Endothelial cell of umbilical vein (primary cell): ENCODE measurements around the gene RNF217. TPM values are rescaled to one million over a fixed set of nuclear protein-coding genes. Genes with fewer than 3 reads are reported as not detected.

Source experiments
- BruUV-seq: library from RNA; stranded (reverse); fragments of 400-500 nt; replicated peaks from 2 replicates; lab custom pipeline; 2021; lab: Mats Ljungman, UMichigan
- CTCF ChIA-PET: fragments of 300-600, 350-600 bp; sonication (Branson Sonifier 250); formaldehyde crosslinking; loops from one replicate; lab custom pipeline; 2021; ENCODE audit warnings: antibody characterized with exemption, inconsistent platforms; lab: Charles Lee
- POLR2A ChIA-PET: fragments of 300-600, 350-600 bp; sonication (Branson Sonifier 250); formaldehyde crosslinking; loops from one replicate; lab custom pipeline; 2021; ENCODE audit warnings: antibody characterized with exemption, inconsistent platforms; lab: Charles Lee
- DNase-seq: peaks from one replicate; pipeline ENCODE4 v3.0.0-alpha.2; 2011; ENCODE audit warnings: low read depth, low spot score
- FAIRE-seq: peaks from 2 replicates; lab custom pipeline; 2011; peaks lifted over from hg19 to GRCh38; lab: Jason Lieb, UNC
- H2AFZ ChIP-seq: 2 replicates; pipeline ENCODE4 v1.6.0; 2012; ENCODE audit warnings: low read depth, low read length, control low read depth, inconsistent platforms
- H3K27ac ChIP-seq: 2 replicates; pipeline ENCODE4 v1.5.1; 2011; ENCODE audit warnings: low read depth, mild to moderate bottlenecking, control low read depth, low read length, moderate library complexity; ENCODE audit not compliant: insufficient read depth
- H3K27me3 ChIP-seq, 2 experiments: 2 replicates each; pipeline versions ENCODE4 v1.6.0 to v1.6.1; 2011; ENCODE audit warnings: low read length in 2 of 2, mixed read lengths in 1 of 2; ENCODE audit not compliant: control insufficient read depth in 2 of 2, insufficient read depth in 2 of 2
- H3K36me3 ChIP-seq, 2 experiments: 2 replicates in 1 of 2; 3 replicates in 1 of 2; pipeline ENCODE4 v1.5.1; 2011; ENCODE audit warnings: low read length in 2 of 2, mild to moderate bottlenecking in 1 of 2, moderate library complexity in 1 of 2; ENCODE audit not compliant: control insufficient read depth in 2 of 2, insufficient read depth in 2 of 2; ENCODE audit errors: extremely low read depth in 1 of 2
- H3K4me1 ChIP-seq: 3 replicates; pipeline ENCODE4 v1.5.1; 2011; ENCODE audit warnings: mild to moderate bottlenecking, low read length; ENCODE audit not compliant: control insufficient read depth, insufficient read depth; ENCODE audit errors: extremely low read depth
- H3K4me2 ChIP-seq: 2 replicates; pipeline ENCODE4 v1.6.1; 2011; ENCODE audit warnings: low read length, control low read depth, mixed read lengths; ENCODE audit not compliant: insufficient read depth
- H3K4me3 ChIP-seq, 3 experiments: fragments of 200-600 bp in 1 of 3; sonication (generic), shearing (Covaris generic) in 1 of 3; replicated peaks in 1 of 3; 2 replicates each; pipeline ENCODE4 v1.5.1; 2011 to 2016; ENCODE audit warnings: control low read depth in 3 of 3, low read length in 3 of 3, mild to moderate bottlenecking in 2 of 3, inconsistent platforms in 1 of 3, low read depth in 1 of 3, moderate library complexity in 1 of 3; ENCODE audit not compliant: insufficient read depth in 1 of 3
- H3K79me2 ChIP-seq: 2 replicates; pipeline ENCODE4 v1.6.0; 2012; ENCODE audit warnings: low read length, inconsistent platforms; ENCODE audit not compliant: control insufficient read depth, insufficient read depth
- H3K9ac ChIP-seq: replicated peaks from 2 replicates; pipeline ENCODE3; 2011; ENCODE audit warnings: low read length, control low read depth; ENCODE audit not compliant: insufficient read depth; ENCODE audit errors: extremely low read depth
- H3K9me1 ChIP-seq: replicated peaks from 3 replicates; pipeline ENCODE4 v1.6.0; 2011; ENCODE audit warnings: mild to moderate bottlenecking, low read length; ENCODE audit not compliant: control insufficient read depth, insufficient read depth; ENCODE audit errors: extremely low read depth
- H3K9me3 ChIP-seq: replicated peaks from 2 replicates; pipeline ENCODE4 v1.5.1; 2012; ENCODE audit warnings: low read length, inconsistent platforms; ENCODE audit not compliant: control insufficient read depth, insufficient read depth
- H4K20me1 ChIP-seq: replicated peaks from 2 replicates; pipeline ENCODE3; 2011; ENCODE audit warnings: mild to moderate bottlenecking, low read length; ENCODE audit not compliant: control insufficient read depth, insufficient read depth; ENCODE audit errors: extremely low read depth
- EZH2 ChIP-seq: IDR thresholded peaks from 2 replicates; pipeline ENCODE4 v1.6.1; 2012; ENCODE audit warnings: borderline replicate concordance, low read depth, mild to moderate bottlenecking, moderate library complexity, low read length, inconsistent platforms; ENCODE audit not compliant: severe bottlenecking
- FOS ChIP-seq: IDR thresholded peaks from 2 replicates; pipeline ENCODE4 v1.6.1; 2011; ENCODE audit warnings: mild to moderate bottlenecking, low read length, moderate library complexity, borderline replicate concordance; ENCODE audit not compliant: insufficient read depth
- GATA2 ChIP-seq: IDR thresholded peaks from 2 replicates; pipeline ENCODE4 v1.7.0; 2011; ENCODE audit warnings: low read depth, mild to moderate bottlenecking, moderate library complexity, mixed read lengths, low read length; ENCODE audit not compliant: insufficient read length, insufficient read depth
- JUN ChIP-seq: IDR thresholded peaks from 2 replicates; pipeline ENCODE4 v1.6.1; 2011; ENCODE audit warnings: borderline replicate concordance, low read depth; ENCODE audit not compliant: insufficient read length, insufficient read depth
- MYC ChIP-seq: IDR thresholded peaks from one replicate; pipeline ENCODE4 v1.6.1; 2011; ENCODE audit warnings: mild to moderate bottlenecking, low read depth, low read length
- POLR2A ChIP-seq: IDR thresholded peaks from 2 replicates; pipeline ENCODE4 v1.6.1; 2012; ENCODE audit warnings: low read depth, mild to moderate bottlenecking, control low read depth, low read length
- POLR2AphosphoS5 ChIP-seq: IDR thresholded peaks from 2 replicates; pipeline ENCODE4 v1.6.1; 2012; ENCODE audit warnings: low read depth, mild to moderate bottlenecking, control low read depth, low read length, moderate library complexity; ENCODE audit not compliant: insufficient read depth
- dilution Hi-C: fragments of 300-500 bp; cut with MboI; formaldehyde crosslinking; loops from one replicate; pipeline ENCODE4 v1.15.0; 2019; ENCODE audit warnings: low sequenced_read_pairs; ENCODE audit not compliant: extremely low pct_ligation_motif_present
- intact Hi-C: fragments of 100-400 bp; cut with micrococcal nuclease; formaldehyde crosslinking; loops from one replicate; pipeline ENCODE4 v1.10.0; 2022
- polyA plus RNA-seq, 4 experiments: library from polyadenylated mRNA; depleted of rRNA in 3 of 4; stranded (reverse) in 3 of 4; unstranded in 1 of 4; fragments of >200 nt; gene quantifications; 2 replicates each; pipeline versions ENCODE4 v1.2.1 to v1.2.3, GENCODE V29; 2011 to 2012; ENCODE audit warnings: missing spikeins in 1 of 4
- total RNA-seq: library from RNA; stranded (reverse); gene quantifications from 2 replicates; pipeline ENCODE4 v1.2.3, GENCODE V29; 2021
- TF ChIP-seq, protein P1 (sequence below): IDR thresholded peaks from 2 replicates; pipeline ENCODE4 v1.6.1; 2011; ENCODE audit not compliant: insufficient read depth, insufficient read length
- TF ChIP-seq, protein P2 (sequence below), 2 donors: IDR thresholded peaks; 1 replicate in 1 of 2; 2 replicates in 1 of 2; pipeline ENCODE4 v1.5.1; 2011; ENCODE audit warnings: low read length in 2 of 2, mild to moderate bottlenecking in 2 of 2, moderate library complexity in 2 of 2, control low read depth in 1 of 2, inconsistent platforms in 1 of 2, low read depth in 1 of 2; ENCODE audit not compliant: insufficient read depth in 1 of 2; ENCODE audit errors: extremely low read depth in 1 of 2

RNF217 gene
- total and polyA plus RNA-seq, 2 donors (not counting 3 experiments of a cell fraction or from before 2014, with no cell fraction given) = 8.8 to 32.5 TPM

DNA sequence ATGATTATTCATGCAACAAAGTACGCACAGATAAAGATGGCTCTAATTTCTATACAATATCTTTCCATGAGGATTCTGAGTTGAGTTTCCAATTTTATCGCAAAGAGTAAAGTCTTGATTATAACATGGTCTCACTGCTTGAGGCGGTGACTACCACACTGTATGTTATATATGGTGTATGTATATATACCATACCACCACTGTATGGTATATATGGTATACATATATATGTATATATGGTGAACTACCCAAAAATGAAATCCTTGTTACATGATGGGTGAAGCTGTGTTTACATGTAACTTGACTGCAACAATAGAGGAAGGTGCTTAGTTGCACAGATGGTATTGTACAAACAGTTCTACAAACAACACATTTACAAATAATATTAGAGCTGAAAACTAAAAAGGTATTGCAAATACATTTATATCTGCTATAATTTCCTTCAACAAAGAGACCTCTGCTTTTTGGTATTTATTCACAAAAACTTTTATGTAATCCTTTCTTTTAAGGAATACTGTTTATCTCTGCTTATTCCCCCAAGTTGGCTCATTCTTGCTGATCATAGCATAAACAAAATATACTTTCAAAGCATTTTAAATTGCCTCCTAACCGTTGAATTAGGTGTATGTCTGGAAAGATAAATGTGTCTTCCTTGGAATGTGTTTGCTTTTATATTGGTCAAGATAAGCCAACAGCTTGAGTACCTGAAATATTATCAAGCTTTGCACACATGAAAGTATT, 113.7 kb downstream of the RNF217 start:
- Histone ChIP-seq H3K4me1 (no peaks in the 10 kb centered on the region), H3K9ac (no peak overlapping the region), H3K9me3 (no peaks in the 10 kb centered on the region), H4K20me1 (no peaks in the 10 kb centered on the region), H3K27me3 (no peaks in the 10 kb centered on the region), H3K36me3 (peaks cover 2 to 5% of the 10 kb centered on the region in 2 experiments), H3K79me2 (no peaks in the 10 kb centered on the region), H3K9me1 (no peaks in the 10 kb centered on the region), H2AFZ (no peak overlapping the region), H3K4me3 (no peak overlapping the region), H3K4me2 (no peak overlapping the region), H3K27ac (no peak overlapping the region)
- dilution Hi-C loops = no loop called here
- ChIA-PET POLR2A (no interaction called here), CTCF (interaction anchor here (0.9 kb wide), 1 partner anchor 12 kb away, joined by 3 read pairs; no protein-coding TSS in a partner anchor)
- no peak for TF ChIP-seq EZH2
- no peak for TF ChIP-seq POLR2AphosphoS5
- TF ChIP-seq FOS = no peak
- TF ChIP-seq GATA2 = no peak
- no peak for TF ChIP-seq MYC
- TF ChIP-seq, protein P1, sequence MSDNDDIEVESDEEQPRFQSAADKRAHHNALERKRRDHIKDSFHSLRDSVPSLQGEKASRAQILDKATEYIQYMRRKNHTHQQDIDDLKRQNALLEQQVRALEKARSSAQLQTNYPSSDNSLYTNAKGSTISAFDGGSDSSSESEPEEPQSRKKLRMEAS = no peak
- TF ChIP-seq, protein P2, sequence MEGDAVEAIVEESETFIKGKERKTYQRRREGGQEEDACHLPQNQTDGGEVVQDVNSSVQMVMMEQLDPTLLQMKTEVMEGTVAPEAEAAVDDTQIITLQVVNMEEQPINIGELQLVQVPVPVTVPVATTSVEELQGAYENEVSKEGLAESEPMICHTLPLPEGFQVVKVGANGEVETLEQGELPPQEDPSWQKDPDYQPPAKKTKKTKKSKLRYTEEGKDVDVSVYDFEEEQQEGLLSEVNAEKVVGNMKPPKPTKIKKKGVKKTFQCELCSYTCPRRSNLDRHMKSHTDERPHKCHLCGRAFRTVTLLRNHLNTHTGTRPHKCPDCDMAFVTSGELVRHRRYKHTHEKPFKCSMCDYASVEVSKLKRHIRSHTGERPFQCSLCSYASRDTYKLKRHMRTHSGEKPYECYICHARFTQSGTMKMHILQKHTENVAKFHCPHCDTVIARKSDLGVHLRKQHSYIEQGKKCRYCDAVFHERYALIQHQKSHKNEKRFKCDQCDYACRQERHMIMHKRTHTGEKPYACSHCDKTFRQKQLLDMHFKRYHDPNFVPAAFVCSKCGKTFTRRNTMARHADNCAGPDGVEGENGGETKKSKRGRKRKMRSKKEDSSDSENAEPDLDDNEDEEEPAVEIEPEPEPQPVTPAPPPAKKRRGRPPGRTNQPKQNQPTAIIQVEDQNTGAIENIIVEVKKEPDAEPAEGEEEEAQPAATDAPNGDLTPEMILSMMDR (IDR thresholded peaks at IDR 0.05; ENCODE audit: extremely low read depth in 1 of 2, insufficient read depth in 1 of 2, low read depth in 1 of 2, low read length in 2 of 2) = no peak
- no peak for TF ChIP-seq JUN
- TF ChIP-seq POLR2A = no peak
- DNase-seq = no peak
- FAIRE-seq = no peak
- intact Hi-C loops = no loop called here
- BruUV-seq = no TSS peak
